ENCODE measurements around the gene TPMT. TPM values are rescaled to one million over a fixed set of nuclear protein-coding genes. Genes with fewer than 3 reads are reported as not detected.

The TPMT gene
- total and polyA plus RNA-seq, 11 donors = 7.1 to 22.5 (median 13.7) TPM

- Histone ChIP-seq H3K9me3 (no peaks in the 10 kb centered on the region), H3K4me3 (no peak overlapping the region), H3K27ac (no peak overlapping the region), H3K27me3 (no peaks in the 10 kb centered on the region), H3K36me3 (peaks cover 0 to 98% (median 80%) of the 10 kb centered on the region in 9 donors), H3K4me1 (no peaks in the 10 kb centered on the region)
- no peak for TF ChIP-seq CTCF (IDR thresholded peaks at IDR 0.05)
- TF ChIP-seq POLR2A (IDR thresholded peaks at IDR 0.05) = no peak
- ATAC-seq = no peak
- intact Hi-C loops (cut with DNase I) = no loop called here
- DNase-seq = no peak
- WGBS, 4 donors = 89 to 97% (median 93%) methylated on average over 6 of the region's 6 CpGs
Observed at GRCh38 chr6:18139935-18140621, 14.8 kb downstream of the TPMT start.

- TF ChIP-seq POLR2A (IDR thresholded peaks at IDR 0.05) (no peak), CTCF (IDR thresholded peaks at IDR 0.05) (no peak)
- Histone ChIP-seq H3K4me1 (no peaks in the 10 kb centered on the region), H3K4me3 (no peak overlapping the region), H3K27me3 (no peaks in the 10 kb centered on the region), H3K27ac (no peak overlapping the region), H3K9me3 (no peaks in the 10 kb centered on the region), H3K36me3 (peaks cover 0 to 99% (median 83%) of the 10 kb centered on the region in 9 donors)
- intact Hi-C loops (cut with DNase I) = no loop called here
- DNase-seq = no peak
- 93 to 95% (median 94%) methylated on average over 5 of the region's 5 CpGs for WGBS, 4 donors
- ATAC-seq = no peak
Observed at GRCh38 chr6:18138906-18139305, 16.0 kb downstream of the TPMT start.

- Histone ChIP-seq H3K27me3 (no peaks in the 10 kb centered on the region), H3K4me3 (no peak overlapping the region), H3K4me1 (no peaks in the 10 kb centered on the region), H3K36me3 (peaks cover 0 to 98% (median 88%) of the 10 kb centered on the region in 9 donors), H3K27ac (no peak overlapping the region), H3K9me3 (no peaks in the 10 kb centered on the region)
- WGBS, 4 donors = 94 to 98% (median 97%) methylated on average over 10 of the region's 10 CpGs
- TF ChIP-seq CTCF (IDR thresholded peaks at IDR 0.05) (no peak), POLR2A (IDR thresholded peaks at IDR 0.05) (no peak)
- ATAC-seq = no peak
- intact Hi-C loops (cut with DNase I) = no loop called here
- DNase-seq = no peak
Observed at GRCh38 chr6:18136260-18136659, 18.6 kb downstream of the TPMT start.

GRCh38 chr6:18135171-18135570, 19.7 kb downstream of the TPMT start:
- Histone ChIP-seq H3K4me1 (no peaks in the 10 kb centered on the region), H3K27me3 (no peaks in the 10 kb centered on the region), H3K27ac (no peak overlapping the region), H3K36me3 (peaks cover 0 to 98% (median 90%) of the 10 kb centered on the region in 9 donors), H3K9me3 (no peaks in the 10 kb centered on the region), H3K4me3 (no peak overlapping the region)
- ATAC-seq = no peak
- TF ChIP-seq CTCF (IDR thresholded peaks at IDR 0.05) = no peak
- no peak for TF ChIP-seq POLR2A (IDR thresholded peaks at IDR 0.05)
- 94 to 100% (median 97%) methylated on average over 2 of the region's 2 CpGs for WGBS, 4 donors
- no peak for DNase-seq
- intact Hi-C loops (cut with DNase I) = no loop called here
